NB4 (cell line): ENCODE measurements around the gene PFAS.

ENCODE experiments used
- CTCF ChIP-seq: IDR thresholded peaks from one replicate; pipeline ENCODE4 v1.5.1; 2012; ENCODE audit warnings: low read depth, low read length
- MAX ChIP-seq: IDR thresholded peaks from 2 replicates; pipeline ENCODE4 v1.6.1; 2011; ENCODE audit warnings: low read depth, low read length
- MYC ChIP-seq: IDR thresholded peaks from 2 replicates; pipeline ENCODE4 v1.6.1; 2011; ENCODE audit warnings: low read depth, low read length
- POLR2A ChIP-seq: IDR thresholded peaks from 2 replicates; pipeline ENCODE4 v1.6.1; 2011; ENCODE audit warnings: mild to moderate bottlenecking; ENCODE audit not compliant: insufficient read length; ENCODE audit errors: extremely low read depth

GRCh38 chr17:8256691-8257090 is 7.6 kb downstream of the PFAS start:
- TF ChIP-seq CTCF: no peak
- TF ChIP-seq POLR2A: no peak
- no peak for TF ChIP-seq MAX
- no peak for TF ChIP-seq MYC
